Measurements from ENCODE around the gene UTY.

UTY gene

GRCh38 chrY:13479828-13480227 is at the start of gene UTY:
Gene UTY (minus strand): TSS chrY:13480033. CDS start chrY:13479665, 368 bp downstream.
- no peak within 1 kb of the TSS for H3K9ac ChIP-seq (ENCODE audit: low read depth, low read length)
- H3K9me3 ChIP-seq (ENCODE audit: control insufficient read depth, insufficient read depth, low read length) = no peaks in the 10 kb centered on the region
- H3K4me1 ChIP-seq (ENCODE audit: insufficient read depth, low read length) = no peaks in the 10 kb centered on the region
- no peaks in the 10 kb centered on the region for H3K36me3 ChIP-seq (ENCODE audit: insufficient read depth, low read length)

DNA sequence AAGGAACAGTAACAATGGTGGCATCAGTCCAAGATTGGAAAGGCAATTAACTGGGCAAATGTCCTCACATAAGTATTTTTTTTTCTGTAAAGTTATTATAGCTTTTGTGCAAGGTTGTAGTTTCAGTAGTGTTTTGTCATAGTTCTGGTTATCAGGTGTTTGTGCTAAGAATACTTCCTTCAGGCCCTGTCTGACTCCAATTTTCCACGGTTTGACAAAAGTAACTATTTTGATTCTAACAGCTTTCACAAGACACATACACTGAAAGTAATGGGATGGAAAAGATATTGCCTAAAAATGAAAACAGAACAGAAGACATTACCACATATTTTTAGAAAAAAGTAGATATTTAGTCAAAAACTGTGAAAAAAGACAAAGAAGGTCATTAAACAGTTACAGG is 40.6 kb upstream of the UTY start:
- Histone ChIP-seq H3K4me1 (ENCODE audit: insufficient read depth, low read length) (no peaks in the 10 kb centered on the region), H3K9me3 (ENCODE audit: control insufficient read depth, insufficient read depth, low read length) (no peaks in the 10 kb centered on the region), H3K36me3 (ENCODE audit: insufficient read depth, low read length) (no peaks in the 10 kb centered on the region), H3K9ac (ENCODE audit: low read depth, low read length) (no peak overlapping the region)

GRCh38 chrY:13501215-13501614 is 21.4 kb upstream of the UTY start:
- H3K4me1 ChIP-seq (ENCODE audit: insufficient read depth, low read length) = no peaks in the 10 kb centered on the region
- no peak overlapping the region for H3K9ac ChIP-seq (ENCODE audit: low read depth, low read length)
- no peaks in the 10 kb centered on the region for H3K9me3 ChIP-seq (ENCODE audit: control insufficient read depth, insufficient read depth, low read length)
- H3K36me3 ChIP-seq (ENCODE audit: insufficient read depth, low read length) = no peaks in the 10 kb centered on the region

DNA sequence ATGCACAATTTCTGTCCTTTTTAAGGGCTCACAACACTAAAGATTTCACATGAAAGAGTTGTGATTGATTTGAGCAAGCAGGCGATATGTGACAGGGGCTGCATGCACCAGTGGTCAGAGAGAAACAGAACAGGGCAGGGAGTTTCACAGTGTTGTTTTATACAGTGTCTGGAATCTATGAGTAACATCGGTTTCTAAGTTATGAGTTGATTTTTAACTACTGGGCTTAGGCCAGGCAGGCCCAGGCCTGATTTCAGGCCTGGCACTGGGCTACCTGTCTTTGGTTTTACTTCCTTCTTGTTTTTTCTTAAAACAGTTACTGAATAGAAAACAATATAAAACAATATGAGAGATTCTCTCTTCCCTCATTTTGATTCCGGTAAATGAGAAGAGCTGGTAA is 13.9 kb upstream of the UTY start:
- no peaks in the 10 kb centered on the region for H3K4me1 ChIP-seq (ENCODE audit: insufficient read depth, low read length)
- no peaks in the 10 kb centered on the region for H3K9me3 ChIP-seq (ENCODE audit: control insufficient read depth, insufficient read depth, low read length)
- H3K36me3 ChIP-seq (ENCODE audit: insufficient read depth, low read length) = no peaks in the 10 kb centered on the region
- no peak overlapping the region for H3K9ac ChIP-seq (ENCODE audit: low read depth, low read length)

DNA sequence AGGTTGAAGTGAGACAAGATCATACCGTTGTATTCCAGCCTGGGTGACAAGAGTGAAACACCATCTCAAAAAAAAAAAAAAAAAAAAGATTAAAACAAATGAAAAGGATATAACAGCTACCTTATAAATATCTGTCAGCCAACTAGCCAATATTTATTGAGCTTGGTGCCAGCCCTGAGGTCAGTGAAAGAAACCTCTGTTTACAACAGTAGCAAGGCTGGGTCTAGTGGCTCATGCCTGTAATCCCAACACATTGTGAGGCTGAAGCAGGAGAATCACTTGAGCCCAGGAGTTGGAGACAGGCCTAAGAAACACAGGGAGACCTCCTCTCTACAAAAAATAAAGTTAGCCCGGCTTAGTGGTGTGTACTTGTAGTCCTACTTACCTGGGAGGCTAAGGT is 12.6 kb upstream of the UTY start:
- no peaks in the 10 kb centered on the region for H3K9me3 ChIP-seq (ENCODE audit: control insufficient read depth, insufficient read depth, low read length)
- no peaks in the 10 kb centered on the region for H3K36me3 ChIP-seq (ENCODE audit: insufficient read depth, low read length)
- H3K9ac ChIP-seq (ENCODE audit: low read depth, low read length) = no peak overlapping the region
- H3K4me1 ChIP-seq (ENCODE audit: insufficient read depth, low read length) = no peaks in the 10 kb centered on the region

DNA sequence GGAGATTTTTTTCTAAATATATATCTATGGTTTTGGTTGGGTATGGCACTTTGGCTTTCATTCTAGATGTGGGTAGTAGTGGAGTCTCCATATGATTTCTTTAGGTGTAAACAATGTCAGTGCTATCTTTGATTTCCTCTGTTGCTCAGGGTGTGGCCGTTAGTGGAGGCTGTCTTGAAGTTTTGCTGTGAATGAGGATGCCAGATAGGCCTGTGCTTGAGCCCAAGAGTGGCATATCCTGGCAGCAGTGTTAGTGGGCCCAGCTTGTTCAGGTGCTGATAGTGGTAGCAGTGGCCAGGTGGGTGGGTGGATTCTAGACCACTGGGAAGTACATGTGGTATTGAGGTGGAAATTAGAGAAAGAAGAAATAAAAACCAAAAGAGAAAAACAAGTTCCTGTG is 8.9 kb upstream of the UTY start:
- Histone ChIP-seq H3K36me3 (ENCODE audit: insufficient read depth, low read length) (no peaks in the 10 kb centered on the region), H3K9ac (ENCODE audit: low read depth, low read length) (no peak overlapping the region), H3K4me1 (ENCODE audit: insufficient read depth, low read length) (no peaks in the 10 kb centered on the region), H3K9me3 (ENCODE audit: control insufficient read depth, insufficient read depth, low read length) (no peaks in the 10 kb centered on the region)

GRCh38 chrY:13479121-13479711 is 617 bp downstream of the UTY start:
- Histone ChIP-seq H3K9ac (ENCODE audit: low read depth, low read length) (no peak overlapping the region), H3K9me3 (ENCODE audit: control insufficient read depth, insufficient read depth, low read length) (no peaks in the 10 kb centered on the region)

GRCh38 chrY:13478126-13478785 is 1.6 kb downstream of the UTY start:
- Histone ChIP-seq H3K9me3 (ENCODE audit: control insufficient read depth, insufficient read depth, low read length) (no peaks in the 10 kb centered on the region), H3K36me3 (ENCODE audit: insufficient read depth, low read length) (no peaks in the 10 kb centered on the region), H3K4me1 (ENCODE audit: insufficient read depth, low read length) (no peaks in the 10 kb centered on the region), H3K9ac (ENCODE audit: low read depth, low read length) (no peak overlapping the region)

More at GRCh38 chrY:13479121-13479711, 617 bp downstream of the UTY start:
- Histone ChIP-seq H3K4me1 (ENCODE audit: insufficient read depth, low read length) (no peaks in the 10 kb centered on the region), H3K36me3 (ENCODE audit: insufficient read depth, low read length) (no peaks in the 10 kb centered on the region)

- H3K4me1 ChIP-seq (ENCODE audit: insufficient read depth, low read length) = no peaks in the 10 kb centered on the region
- H3K9me3 ChIP-seq (ENCODE audit: control insufficient read depth, insufficient read depth, low read length) = no peaks in the 10 kb centered on the region
- no peak overlapping the region for H3K9ac ChIP-seq (ENCODE audit: low read depth, low read length)
- no peaks in the 10 kb centered on the region for H3K36me3 ChIP-seq (ENCODE audit: insufficient read depth, low read length)
These were observed 4.8 kb downstream of the UTY start for GRCh38 chrY:13474997-13475396.

- Histone ChIP-seq H3K9me3 (ENCODE audit: control insufficient read depth, insufficient read depth, low read length) (no peaks in the 10 kb centered on the region), H3K4me1 (ENCODE audit: insufficient read depth, low read length) (no peaks in the 10 kb centered on the region), H3K9ac (ENCODE audit: low read depth, low read length) (no peak overlapping the region), H3K36me3 (ENCODE audit: insufficient read depth, low read length) (no peaks in the 10 kb centered on the region)
These were observed 28.3 kb downstream of the UTY start for GRCh38 chrY:13451572-13451971.

DNA sequence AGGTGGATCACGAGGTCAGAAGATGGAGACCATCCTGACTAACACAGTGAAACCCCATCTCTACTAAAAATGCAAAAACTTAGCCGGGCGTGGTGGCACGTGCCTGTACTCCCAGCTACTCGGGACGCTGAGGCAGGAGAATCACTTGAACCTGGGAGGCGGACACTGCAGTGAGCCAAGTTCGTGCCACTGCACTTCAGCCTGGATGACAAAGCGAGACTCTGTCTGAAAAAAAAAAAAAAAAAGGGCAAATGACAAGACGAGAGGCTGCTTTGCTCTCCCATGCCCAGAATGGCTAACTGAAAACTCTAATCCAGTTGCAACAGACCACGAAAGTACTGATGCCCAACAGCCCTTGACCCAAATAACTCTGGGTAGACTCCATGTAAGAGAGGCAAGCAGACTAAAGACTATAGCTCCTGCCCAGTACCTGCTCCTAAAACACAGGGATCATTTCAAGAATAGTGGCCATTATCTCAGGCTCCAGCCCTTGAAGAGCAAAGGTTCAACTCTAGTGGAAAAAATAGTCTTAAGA is 29.2 kb downstream of the UTY start:
- Histone ChIP-seq H3K36me3 (ENCODE audit: insufficient read depth, low read length) (no peaks in the 10 kb centered on the region), H3K9ac (ENCODE audit: low read depth, low read length) (no peak overlapping the region), H3K9me3 (ENCODE audit: control insufficient read depth, insufficient read depth, low read length) (no peaks in the 10 kb centered on the region), H3K4me1 (ENCODE audit: insufficient read depth, low read length) (no peaks in the 10 kb centered on the region)

DNA sequence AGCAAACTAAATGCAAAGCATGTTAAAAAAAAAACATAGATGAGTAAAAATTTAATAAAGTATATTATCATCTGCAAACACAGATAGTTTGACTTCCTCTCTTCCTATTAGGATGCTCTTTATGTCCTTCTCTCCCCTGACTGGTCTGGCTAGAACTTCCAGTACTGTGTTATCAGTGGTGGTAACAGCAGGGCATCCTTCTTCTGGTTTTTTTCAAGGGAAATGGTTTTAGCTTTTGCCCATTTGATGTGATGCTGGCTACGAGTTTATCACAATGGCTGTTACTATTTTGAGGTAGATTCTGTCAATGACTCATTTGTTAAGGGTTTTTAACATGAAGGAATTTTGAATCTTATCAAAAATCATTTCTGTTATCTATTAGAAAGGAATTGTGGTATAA is 34.3 kb downstream of the UTY start:
- H3K36me3 ChIP-seq (ENCODE audit: insufficient read depth, low read length) = no peaks in the 10 kb centered on the region
- no peaks in the 10 kb centered on the region for H3K9me3 ChIP-seq (ENCODE audit: control insufficient read depth, insufficient read depth, low read length)
- H3K4me1 ChIP-seq (ENCODE audit: insufficient read depth, low read length) = no peaks in the 10 kb centered on the region
- H3K9ac ChIP-seq (ENCODE audit: low read depth, low read length) = no peak overlapping the region

DNA sequence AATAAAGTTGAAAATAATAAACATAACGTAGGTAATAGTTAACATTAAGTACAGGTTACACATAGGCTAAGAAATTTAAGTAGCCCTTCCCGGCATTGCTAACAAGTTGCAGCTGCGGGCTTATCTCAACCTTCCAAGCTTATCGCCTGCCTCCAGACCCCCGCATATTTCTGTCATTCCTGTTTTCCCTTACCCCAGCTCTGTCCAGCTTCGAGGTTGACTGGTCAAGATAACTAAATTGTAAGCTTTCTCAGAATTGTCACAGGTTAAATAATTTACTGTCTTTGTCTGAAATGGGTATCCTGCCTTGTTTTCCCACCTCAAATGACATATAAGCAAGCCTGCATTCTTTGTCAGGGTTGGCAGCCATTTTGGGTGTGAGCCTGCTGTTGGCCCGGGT is 36.7 kb downstream of the UTY start:
- H3K36me3 ChIP-seq (ENCODE audit: insufficient read depth, low read length) = no peaks in the 10 kb centered on the region
- no peak overlapping the region for H3K9ac ChIP-seq (ENCODE audit: low read depth, low read length)
- H3K4me1 ChIP-seq (ENCODE audit: insufficient read depth, low read length) = no peaks in the 10 kb centered on the region
- no peaks in the 10 kb centered on the region for H3K9me3 ChIP-seq (ENCODE audit: control insufficient read depth, insufficient read depth, low read length)

DNA sequence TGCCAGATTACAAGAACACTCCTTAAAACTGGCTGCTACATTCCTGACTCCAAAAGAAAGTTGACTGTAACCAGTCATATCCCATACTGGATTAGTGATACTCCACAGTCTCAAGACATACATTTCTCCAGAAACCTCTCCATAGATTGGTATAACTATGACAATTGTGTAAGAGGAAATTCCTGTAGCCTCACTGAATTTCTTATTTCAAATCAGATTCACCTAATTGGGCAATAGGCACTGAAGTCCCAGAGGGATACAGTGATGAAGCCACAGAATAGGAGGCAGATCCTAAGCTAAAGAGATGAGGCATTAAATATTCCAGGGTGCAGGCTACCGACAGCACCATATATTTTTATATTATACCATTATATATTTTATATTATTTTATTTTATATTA is 39.0 kb downstream of the UTY start:
- Histone ChIP-seq H3K9ac (ENCODE audit: low read depth, low read length) (no peak overlapping the region), H3K9me3 (ENCODE audit: control insufficient read depth, insufficient read depth, low read length) (no peaks in the 10 kb centered on the region), H3K36me3 (ENCODE audit: insufficient read depth, low read length) (no peaks in the 10 kb centered on the region), H3K4me1 (ENCODE audit: insufficient read depth, low read length) (no peaks in the 10 kb centered on the region)

All from ES-I3 (cell line).